CD4-positive, alpha-beta T cell treated with Interleukin-4 for 1 hour (primary cell): ENCODE data around the gene SYNPO.

Experiments
- DNase-seq, 2 donors: peaks; one replicate each; pipeline ENCODE4 v3.0.0-alpha.2; 2020 to 2022

The SYNPO gene

GRCh38 chr5:150640311-150641005 lies at the start of gene SYNPO:
SYNPO (plus strand) TSS chr5:150640660; CDS start chr5:150648276, 7,616 bp downstream.
- DNase-seq: peak in 1 of 2 donors; percentile 17

- DNase-seq: no peak
Observed at GRCh38 chr5:150590979-150591695, 49.3 kb upstream of the SYNPO start.

- no peak for DNase-seq
Observed at GRCh38 chr5:150593593-150593992, 46.9 kb upstream of the SYNPO start.

GRCh38 chr5:150593996-150594395 lies 46.5 kb upstream of the SYNPO start:
- no peak for DNase-seq

GRCh38 chr5:150595466-150596031 lies 44.9 kb upstream of the SYNPO start:
- DNase-seq: no peak

GRCh38 chr5:150596313-150596712 lies 44.1 kb upstream of the SYNPO start:
- no peak for DNase-seq

- no peak for DNase-seq
Observed at GRCh38 chr5:150596826-150597225, 43.6 kb upstream of the SYNPO start.

GRCh38 chr5:150598006-150598405 lies 42.5 kb upstream of the SYNPO start:
- DNase-seq: no peak

GRCh38 chr5:150598821-150599273 lies 41.6 kb upstream of the SYNPO start:
- DNase-seq: no peak

GRCh38 chr5:150599281-150599680 lies 41.2 kb upstream of the SYNPO start:
- DNase-seq: no peak

- DNase-seq: no peak
Observed at GRCh38 chr5:150599917-150600511, 40.4 kb upstream of the SYNPO start.

- no peak for DNase-seq
Observed at GRCh38 chr5:150600616-150601490, 39.6 kb upstream of the SYNPO start.

GRCh38 chr5:150601491-150602345 lies 38.7 kb upstream of the SYNPO start:
- DNase-seq: no peak

GRCh38 chr5:150603052-150603451 lies 37.4 kb upstream of the SYNPO start:
- no peak for DNase-seq

- no peak for DNase-seq
Observed at GRCh38 chr5:150603491-150603890, 37.0 kb upstream of the SYNPO start.

- no peak for DNase-seq
Observed at GRCh38 chr5:150604010-150604409, 36.5 kb upstream of the SYNPO start.

GRCh38 chr5:150604894-150605440 lies 35.5 kb upstream of the SYNPO start:
- DNase-seq: no peak

GRCh38 chr5:150605546-150605945 lies 34.9 kb upstream of the SYNPO start:
- DNase-seq: no peak

GRCh38 chr5:150606476-150606875 lies 34.0 kb upstream of the SYNPO start:
- no peak for DNase-seq

- DNase-seq: no peak
Observed at GRCh38 chr5:150607105-150607504, 33.4 kb upstream of the SYNPO start.

GRCh38 chr5:150607991-150608390 lies 32.5 kb upstream of the SYNPO start:
- no peak for DNase-seq
